NCI-H1105 (cell line): ENCODE data around the gene FUS.

Source experiments
- DNase-seq: peaks from one replicate; lab custom pipeline; 2025; lab: John Stamatoyannopoulos, UW

FUS gene

GRCh38 chr16:31202414-31203375, 22.8 kb downstream of the FUS start, which contains the start of gene PYCARD:
TSS of gene PYCARD (minus strand) at chr16:31202760. CDS start at chr16:31202690, 70 bp downstream.
- DNase-seq, result no peak

GRCh38 chr16:31204871-31205666, 25.1 kb downstream of the FUS start:
- DNase-seq, result no peak

GRCh38 chr16:31206776-31207175, 26.8 kb downstream of the FUS start:
- no peak for DNase-seq

- no peak for DNase-seq
These were observed 33.4 kb downstream of the FUS start for GRCh38 chr16:31213342-31213741.

- no peak for DNase-seq
These were observed 34.2 kb downstream of the FUS start, which contains the start of gene TRIM72 for GRCh38 chr16:31213877-31214707. TSS of gene TRIM72 (plus strand) at chr16:31214119. CDS start at chr16:31214739, 620 bp downstream.

- peak; percentile 20 for DNase-seq
These were observed 34.9 kb downstream of the FUS start for GRCh38 chr16:31214708-31215286.

GRCh38 chr16:31215287-31216162, 35.6 kb downstream of the FUS start:
- peak; percentile 22 for DNase-seq

GRCh38 chr16:31216422-31217135, 36.6 kb downstream of the FUS start, which contains the start of gene PYDC1:
TSS of gene PYDC1 (minus strand) at chr16:31217135. CDS start at chr16:31217028, 107 bp downstream.
- no peak for DNase-seq

- DNase-seq, result no peak
These were observed 37.2 kb downstream of the FUS start for GRCh38 chr16:31217136-31217530.

GRCh38 chr16:31219154-31219741, 39.3 kb downstream of the FUS start:
- DNase-seq, result no peak

GRCh38 chr16:31221357-31222160, 41.6 kb downstream of the FUS start:
- no peak for DNase-seq

GRCh38 chr16:31223044-31223443, 43.1 kb downstream of the FUS start:
- no peak for DNase-seq

- no peak for DNase-seq
These were observed 44.4 kb downstream of the FUS start for GRCh38 chr16:31224092-31224955.

- no peak for DNase-seq
These were observed 45.3 kb downstream of the FUS start for GRCh38 chr16:31225193-31225592.

GRCh38 chr16:31228206-31228605, 48.3 kb downstream of the FUS start:
- DNase-seq, result no peak

GRCh38 chr16:31229501-31229900, 49.6 kb downstream of the FUS start:
- DNase-seq, result no peak

- no peak for DNase-seq
These were observed 58.1 kb downstream of the FUS start for GRCh38 chr16:31238041-31238440.
